HEK293T (cell line): Measurements from ENCODE around the gene CYP2D6.
"Not testable (repeated sequence)": the region's sequence is repeated elsewhere in the genome, so short reads cannot be mapped to it uniquely, and the experiment has no call there.

Experiments
- CTCF ChIA-PET: fragments of 350-600 bp; formaldehyde crosslinking; extraction: SDS; loops from one replicate; lab custom pipeline; 2021; ENCODE audit warnings: antibody characterized with exemption, inconsistent platforms; lab: Yijun Ruan, JAX
- POLR2A ChIA-PET: fragments of 350-600 bp; formaldehyde crosslinking; extraction: SDS; loops from one replicate; lab custom pipeline; 2020; ENCODE audit warnings: antibody characterized with exemption, inconsistent platforms; lab: Yijun Ruan, JAX
- DNase-seq: peaks from one replicate; pipeline ENCODE4 v3.0.0; 2012; ENCODE audit warnings: mixed read lengths; ENCODE audit errors: extremely low spot score
- ARNT ChIP-seq: fragments of 450-650 bp; IDR thresholded peaks from 2 replicates; pipeline ENCODE4 v1.6.1; 2017; ENCODE audit warnings: mild to moderate bottlenecking
- BHLHE40 ChIP-seq: fragments of 450-650 bp; IDR thresholded peaks from 2 replicates; pipeline ENCODE4 v1.6.1; 2016; ENCODE audit warnings: mild to moderate bottlenecking, moderate library complexity, borderline replicate concordance
- CTBP1 ChIP-seq: fragments of 450-650 bp; IDR thresholded peaks from 2 replicates; pipeline ENCODE4 v1.6.1; 2016; ENCODE audit warnings: borderline replicate concordance
- ELF4 ChIP-seq: fragments of 450-650 bp; IDR thresholded peaks from 2 replicates; pipeline ENCODE4 v1.6.1; 2017; ENCODE audit warnings: antibody characterized with exemption
- FOXA1 ChIP-seq: fragments of 450-650 bp; IDR thresholded peaks from 2 replicates; pipeline ENCODE4 v1.6.1; 2016; ENCODE audit warnings: mild to moderate bottlenecking
- FOXK2 ChIP-seq: fragments of 450-650 bp; IDR thresholded peaks from 2 replicates; pipeline ENCODE4 v1.6.1; 2016; ENCODE audit warnings: mild to moderate bottlenecking
- FOXM1 ChIP-seq: fragments of 450-650 bp; IDR thresholded peaks from 2 replicates; pipeline ENCODE4 v1.6.1; 2017; ENCODE audit warnings: mild to moderate bottlenecking, borderline replicate concordance
- HDGF ChIP-seq: fragments of 450-650 bp; IDR thresholded peaks from 2 replicates; pipeline ENCODE4 v1.6.1; 2017; ENCODE audit warnings: antibody characterized with exemption, borderline replicate concordance
- L3MBTL2 ChIP-seq: fragments of 450-650 bp; conservative IDR thresholded peaks from 2 replicates; pipeline ENCODE4 v1.6.1; 2016; ENCODE audit warnings: mild to moderate bottlenecking
- LEF1 ChIP-seq: fragments of 450-650 bp; IDR thresholded peaks from 2 replicates; pipeline ENCODE4 v1.6.1; 2017; ENCODE audit warnings: mild to moderate bottlenecking, borderline replicate concordance
- NFRKB ChIP-seq: fragments of 450-650 bp; IDR thresholded peaks from 2 replicates; pipeline ENCODE4 v1.6.1; 2016; ENCODE audit warnings: mild to moderate bottlenecking, moderate library complexity
- PKNOX1 ChIP-seq: fragments of 450-650 bp; IDR thresholded peaks from 2 replicates; pipeline ENCODE4 v1.6.1; 2016
- SP1 ChIP-seq: fragments of 450-650 bp; IDR thresholded peaks from 2 replicates; pipeline ENCODE4 v1.6.1; 2017
- SUZ12 ChIP-seq: fragments of 450-650 bp; IDR thresholded peaks from 2 replicates; pipeline ENCODE4 v1.6.1; 2016; ENCODE audit warnings: mild to moderate bottlenecking
- TARDBP ChIP-seq: fragments of 450-650 bp; IDR thresholded peaks from 2 replicates; pipeline ENCODE4 v1.6.1; 2016
- ZNF384 ChIP-seq: fragments of 450-650 bp; IDR thresholded peaks from 2 replicates; pipeline ENCODE4 v1.6.1; 2016

The CYP2D6 gene

GRCh38 chr22:42130639-42131431 lies at the start of gene CYP2D6:
Gene CYP2D6, minus strand, starts transcription at chr22:42130810. Its CDS starts 19 bp downstream, at chr22:42130791.
- DNase-seq, CTCF ChIA-PET, POLR2A ChIA-PET: not testable (repeated sequence)

GRCh38 chr22:42179616-42180015 lies 49.0 kb upstream of the CYP2D6 start:
- no peak for DNase-seq
- CTCF ChIA-PET: no interaction called here
- POLR2A ChIA-PET: no interaction called here
- no peak for TF ChIP-seq ARNT
- no peak for TF ChIP-seq CTBP1
- no peak for TF ChIP-seq TARDBP
- TF ChIP-seq FOXM1: no peak
- TF ChIP-seq FOXK2: no peak
- no peak for TF ChIP-seq SP1
- no peak for TF ChIP-seq SUZ12
- no peak for TF ChIP-seq HDGF
- TF ChIP-seq L3MBTL2: no peak
- TF ChIP-seq NFRKB: no peak
- TF ChIP-seq ZNF384: no peak
- no peak for TF ChIP-seq BHLHE40

GRCh38 chr22:42178910-42179519 lies 48.4 kb upstream of the CYP2D6 start:
- TF ChIP-seq L3MBTL2: no peak
- TF ChIP-seq SUZ12: no peak
- TF ChIP-seq FOXM1: no peak
- no peak for TF ChIP-seq ZNF384
- TF ChIP-seq FOXK2: no peak
- ChIA-PET CTCF (no interaction called here), POLR2A (no interaction called here)
- DNase-seq: no peak

GRCh38 chr22:42177891-42178336 lies 47.3 kb upstream of the CYP2D6 start:
- TF ChIP-seq BHLHE40 (no peak), TARDBP (no peak), FOXA1 (no peak), LEF1 (no peak), L3MBTL2 (no peak), SUZ12 (no peak), SP1 (no peak), CTBP1 (no peak), FOXK2 (no peak)
- POLR2A ChIA-PET: no interaction called here

GRCh38 chr22:42176255-42176915 lies 45.8 kb upstream of the CYP2D6 start:
- POLR2A ChIA-PET: no interaction called here
- DNase-seq: no peak
- no peak for TF ChIP-seq ARNT
- no peak for TF ChIP-seq SUZ12
- CTCF ChIA-PET: no interaction called here

More at GRCh38 chr22:42177891-42178336, 47.3 kb upstream of the CYP2D6 start:
- DNase-seq: no peak
- CTCF ChIA-PET: no interaction called here

- no peak for DNase-seq
- CTCF ChIA-PET: interaction anchor here (0.7 to 2.6 kb wide), 2 partner anchors 264 to 270 kb away, joined by 3 to 15 read pairs; no protein-coding TSS in a partner anchor
- POLR2A ChIA-PET: interaction anchor here (0.6 kb wide), 1 partner anchor 105 kb away, joined by 3 read pairs; no protein-coding TSS in a partner anchor
- TF ChIP-seq LEF1 (no peak), ARNT (no peak), CTBP1 (no peak), L3MBTL2 (no peak), HDGF (no peak)
These were observed 43.5 kb upstream of the CYP2D6 start for GRCh38 chr22:42174062-42174461.

- no peak for DNase-seq
- ChIA-PET CTCF (interaction anchor here (2.6 kb wide), 1 partner anchor 271 kb away, joined by 15 read pairs; no protein-coding TSS in a partner anchor), POLR2A (no interaction called here)
- no peak for TF ChIP-seq HDGF
- no peak for TF ChIP-seq ELF4
- no peak for TF ChIP-seq ARNT
- TF ChIP-seq CTBP1: no peak
These were observed 42.7 kb upstream of the CYP2D6 start for GRCh38 chr22:42173183-42173926.

GRCh38 chr22:42172773-42173172 lies 42.2 kb upstream of the CYP2D6 start:
- ChIA-PET CTCF (interaction anchor here (2.6 kb wide), 1 partner anchor 271 kb away, joined by 15 read pairs; no protein-coding TSS in a partner anchor), POLR2A (interaction anchor here (1.2 kb wide), 1 partner anchor 9 kb away, joined by 3 read pairs; no protein-coding TSS in a partner anchor)
- no peak for DNase-seq
- TF ChIP-seq ELF4 (no peak), BHLHE40 (no peak), FOXA1 (no peak), SP1 (no peak), CTBP1 (no peak), TARDBP (no peak), NFRKB (no peak), L3MBTL2 (no peak), SUZ12 (no peak), ARNT (no peak), LEF1 (no peak), FOXM1 (no peak), HDGF (no peak), PKNOX1 (no peak), ZNF384 (no peak), FOXK2 (no peak)
